ENCODE results near the gene ZNF433.
A peak's percentile ranks its signal among the peaks of the same experiment; 100 is the strongest.

Gene ZNF433

DNA sequence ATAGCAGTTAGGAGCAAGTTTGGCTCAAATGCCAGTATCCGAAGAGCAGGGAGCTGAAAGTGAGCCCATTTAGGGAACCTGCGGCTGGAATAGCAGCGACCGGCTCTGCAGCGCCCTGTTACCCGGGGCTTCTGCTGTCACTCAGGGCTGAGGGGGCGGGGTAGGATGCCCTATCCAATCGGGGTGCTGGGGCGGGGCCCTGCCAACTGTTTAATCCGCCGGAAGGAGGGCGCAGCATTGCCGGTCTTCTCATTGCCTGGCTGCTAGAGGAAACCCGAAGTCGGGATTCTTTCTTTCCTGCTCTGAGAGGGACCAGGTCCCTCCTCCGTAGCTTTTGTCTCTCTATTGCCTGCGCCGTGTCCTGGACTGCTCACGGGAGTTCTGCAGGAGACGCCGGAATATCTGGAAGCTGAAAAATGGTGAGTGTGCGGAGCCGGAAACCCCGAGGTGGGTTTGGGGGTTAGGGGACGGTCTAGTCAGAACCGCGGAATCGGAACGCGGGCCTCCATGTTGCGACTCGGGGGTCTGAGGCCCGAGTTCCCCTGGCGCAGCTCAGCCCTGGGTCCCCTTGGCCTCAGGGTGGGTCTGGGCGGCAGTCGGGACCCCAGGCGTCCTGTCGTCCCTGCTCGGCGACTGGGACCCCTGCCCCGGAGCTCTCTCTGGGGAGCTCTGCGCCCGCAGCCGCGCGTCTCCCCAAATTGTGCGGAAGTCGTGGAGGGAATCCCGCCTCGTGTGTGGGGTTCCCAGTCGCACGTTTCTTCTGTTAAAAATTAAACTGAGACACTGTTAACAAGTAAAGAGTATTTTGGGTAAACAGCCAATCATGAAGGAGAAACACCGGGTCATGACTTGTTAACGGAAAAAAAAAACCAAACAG, 47.8 kb downstream of the ZNF433 start:
- Histone ChIP-seq H3K4me2 (ENCODE audit: low read length) (peak overlapping the region; percentile 87), H3K4me3 (ENCODE audit: low read depth, low read length, poor library complexity, severe bottlenecking) (peak overlapping the region; percentile 97), H3K9ac (ENCODE audit: low read length) (peak overlapping the region; percentile 95), H3K4me1 (ENCODE audit: insufficient read depth, low read length, severe bottlenecking) (peaks cover 6% of the 10 kb centered on the region), H3K27ac (ENCODE audit: low read depth, low read length, poor library complexity, severe bottlenecking) (peak overlapping the region; percentile 79), H3K9me2 (ENCODE audit: low read depth, low read length) (no peaks in the 10 kb centered on the region), H3K36me3 (ENCODE audit: insufficient read depth, low read length) (peaks cover 25% of the 10 kb centered on the region), H3K9me3 (ENCODE audit: low read length) (peaks cover 6% of the 10 kb centered on the region; the same call in 1 of the 2 replicates), H4K20me1 (ENCODE audit: insufficient read depth, low read length) (no peaks in the 10 kb centered on the region), H3K79me2 (ENCODE audit: insufficient read depth, low read length) (peaks cover 22% of the 10 kb centered on the region), H3F3A (ENCODE audit: insufficient read depth, low read length) (no peaks in the 10 kb centered on the region), H2AFZ (ENCODE audit: low read length) (peak overlapping the region; percentile 91), H3K27me3 (ENCODE audit: insufficient read depth, low read length) (no peaks in the 10 kb centered on the region)
- TF ChIP-seq EZH2 (IDR thresholded peaks at IDR 0.05; ENCODE audit: borderline replicate concordance, low read length) = no peak
- TF ChIP-seq, protein P1, sequence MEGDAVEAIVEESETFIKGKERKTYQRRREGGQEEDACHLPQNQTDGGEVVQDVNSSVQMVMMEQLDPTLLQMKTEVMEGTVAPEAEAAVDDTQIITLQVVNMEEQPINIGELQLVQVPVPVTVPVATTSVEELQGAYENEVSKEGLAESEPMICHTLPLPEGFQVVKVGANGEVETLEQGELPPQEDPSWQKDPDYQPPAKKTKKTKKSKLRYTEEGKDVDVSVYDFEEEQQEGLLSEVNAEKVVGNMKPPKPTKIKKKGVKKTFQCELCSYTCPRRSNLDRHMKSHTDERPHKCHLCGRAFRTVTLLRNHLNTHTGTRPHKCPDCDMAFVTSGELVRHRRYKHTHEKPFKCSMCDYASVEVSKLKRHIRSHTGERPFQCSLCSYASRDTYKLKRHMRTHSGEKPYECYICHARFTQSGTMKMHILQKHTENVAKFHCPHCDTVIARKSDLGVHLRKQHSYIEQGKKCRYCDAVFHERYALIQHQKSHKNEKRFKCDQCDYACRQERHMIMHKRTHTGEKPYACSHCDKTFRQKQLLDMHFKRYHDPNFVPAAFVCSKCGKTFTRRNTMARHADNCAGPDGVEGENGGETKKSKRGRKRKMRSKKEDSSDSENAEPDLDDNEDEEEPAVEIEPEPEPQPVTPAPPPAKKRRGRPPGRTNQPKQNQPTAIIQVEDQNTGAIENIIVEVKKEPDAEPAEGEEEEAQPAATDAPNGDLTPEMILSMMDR (IDR thresholded peaks at IDR 0.05; ENCODE audit: low read length) = no peak

DNA sequence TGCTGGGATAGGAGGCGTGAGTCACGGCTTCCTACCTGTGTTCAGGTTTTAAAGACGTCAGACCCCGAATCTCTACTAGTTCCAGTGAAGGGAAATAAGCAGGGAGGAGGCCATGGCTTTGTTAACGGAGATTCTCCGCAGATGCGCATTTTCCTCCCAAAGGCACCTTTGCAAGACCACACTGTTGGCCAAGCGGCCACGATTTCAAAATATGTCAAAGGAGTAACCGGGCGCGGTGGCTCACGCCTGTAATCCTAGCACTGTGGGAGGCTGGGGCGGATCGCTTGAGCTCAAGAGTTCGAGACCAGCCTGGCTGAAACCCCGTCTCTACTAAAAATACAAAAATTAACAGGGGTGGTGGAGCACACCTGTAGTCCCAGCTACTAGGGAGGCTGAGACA, 48.7 kb downstream of the ZNF433 start:
- Histone ChIP-seq H3F3A (ENCODE audit: insufficient read depth, low read length) (no peaks in the 10 kb centered on the region), H3K4me3 (ENCODE audit: low read depth, low read length, poor library complexity, severe bottlenecking) (no peak overlapping the region), H3K9ac (ENCODE audit: low read length) (no peak overlapping the region), H3K36me3 (ENCODE audit: insufficient read depth, low read length) (peaks cover 18% of the 10 kb centered on the region), H3K27me3 (ENCODE audit: insufficient read depth, low read length) (no peaks in the 10 kb centered on the region), H2AFZ (ENCODE audit: low read length) (no peak overlapping the region), H3K4me2 (ENCODE audit: low read length) (no peak overlapping the region), H3K9me2 (ENCODE audit: low read depth, low read length) (no peaks in the 10 kb centered on the region), H3K27ac (ENCODE audit: low read depth, low read length, poor library complexity, severe bottlenecking) (no peak overlapping the region), H3K9me3 (ENCODE audit: low read length) (peaks cover 12% of the 10 kb centered on the region; the same call in 1 of the 2 replicates), H3K4me1 (ENCODE audit: insufficient read depth, low read length, severe bottlenecking) (peaks cover 6% of the 10 kb centered on the region), H4K20me1 (ENCODE audit: insufficient read depth, low read length) (no peaks in the 10 kb centered on the region), H3K79me2 (ENCODE audit: insufficient read depth, low read length) (peaks cover 22% of the 10 kb centered on the region)
- TF ChIP-seq EZH2 (IDR thresholded peaks at IDR 0.05; ENCODE audit: borderline replicate concordance, low read length) = no peak
- TF ChIP-seq, protein P1 (IDR thresholded peaks at IDR 0.05; ENCODE audit: low read length) = no peak

DNA sequence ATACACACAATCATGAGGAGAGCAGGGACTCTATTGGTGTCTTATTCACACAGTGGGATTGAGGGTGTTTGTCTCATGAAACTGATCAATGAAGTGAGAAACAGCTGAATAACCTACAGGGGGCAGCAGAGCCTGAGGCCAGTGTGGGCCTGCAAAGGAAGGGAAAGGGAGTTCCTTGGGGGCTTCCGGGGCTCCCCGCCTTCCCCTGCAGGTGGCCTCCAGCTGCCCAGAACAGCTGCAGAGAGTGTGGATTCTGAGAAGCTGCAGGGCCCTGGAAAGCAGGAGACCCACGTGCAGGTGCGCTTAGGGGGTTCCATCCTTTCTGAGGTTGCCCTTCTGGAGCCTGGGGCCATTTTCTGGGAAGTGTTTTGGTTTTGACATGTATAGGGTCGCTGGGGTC, 50.5 kb downstream of the ZNF433 start:
- H3K9me3 ChIP-seq (ENCODE audit: low read length) = peaks cover 26% of the 10 kb centered on the region
- no peak overlapping the region for H2AFZ ChIP-seq (ENCODE audit: low read length)
- peaks cover 9% of the 10 kb centered on the region for H3K79me2 ChIP-seq (ENCODE audit: insufficient read depth, low read length)
- no peaks in the 10 kb centered on the region for H3K27me3 ChIP-seq (ENCODE audit: insufficient read depth, low read length)
- H3K27ac ChIP-seq (ENCODE audit: low read depth, low read length, poor library complexity, severe bottlenecking) = no peak overlapping the region
- H3K36me3 ChIP-seq (ENCODE audit: insufficient read depth, low read length) = peaks cover 7% of the 10 kb centered on the region
- no peak overlapping the region for H3K9ac ChIP-seq (ENCODE audit: low read length)
- TF ChIP-seq, protein P1 (IDR thresholded peaks at IDR 0.05; ENCODE audit: low read length) = peak; percentile 54
- no peak for TF ChIP-seq EZH2 (IDR thresholded peaks at IDR 0.05; ENCODE audit: borderline replicate concordance, low read length)
- no peaks in the 10 kb centered on the region for H4K20me1 ChIP-seq (ENCODE audit: insufficient read depth, low read length)
- peaks cover 6% of the 10 kb centered on the region for H3K4me1 ChIP-seq (ENCODE audit: insufficient read depth, low read length, severe bottlenecking)
- H3F3A ChIP-seq (ENCODE audit: insufficient read depth, low read length) = no peaks in the 10 kb centered on the region
- H3K4me3 ChIP-seq (ENCODE audit: low read depth, low read length, poor library complexity, severe bottlenecking) = no peak overlapping the region
- no peaks in the 10 kb centered on the region for H3K9me2 ChIP-seq (ENCODE audit: low read depth, low read length)
- no peak overlapping the region for H3K4me2 ChIP-seq (ENCODE audit: low read length)

Measured in OCI-LY1 (cell line).